Measurements from ENCODE around the gene MTF1.

Gene MTF1

DNA sequence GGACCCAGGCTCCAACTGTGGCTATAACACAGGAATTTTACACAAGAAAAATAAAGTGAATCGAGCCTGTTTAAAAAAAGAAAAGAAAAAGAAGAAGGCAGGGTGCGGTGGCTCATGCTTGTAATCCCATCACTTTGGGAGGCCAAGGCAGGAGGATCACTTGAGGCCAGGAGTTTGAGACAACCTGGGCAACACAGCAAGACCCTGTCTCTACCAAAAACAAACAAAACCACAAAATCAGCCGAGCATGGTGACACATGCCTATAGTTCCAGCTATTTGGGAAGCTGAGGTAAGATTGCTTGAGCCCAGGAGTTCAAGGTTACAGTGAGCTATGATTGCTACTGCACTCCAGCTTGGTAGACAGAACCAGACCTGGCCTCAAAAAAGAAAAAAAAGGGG is 17.7 kb downstream of the MTF1 start:
- no peak overlapping the region for H3K27ac ChIP-seq
- no peak for TF ChIP-seq ZFX (IDR thresholded peaks at IDR 0.05)
- TF ChIP-seq, protein P1, sequence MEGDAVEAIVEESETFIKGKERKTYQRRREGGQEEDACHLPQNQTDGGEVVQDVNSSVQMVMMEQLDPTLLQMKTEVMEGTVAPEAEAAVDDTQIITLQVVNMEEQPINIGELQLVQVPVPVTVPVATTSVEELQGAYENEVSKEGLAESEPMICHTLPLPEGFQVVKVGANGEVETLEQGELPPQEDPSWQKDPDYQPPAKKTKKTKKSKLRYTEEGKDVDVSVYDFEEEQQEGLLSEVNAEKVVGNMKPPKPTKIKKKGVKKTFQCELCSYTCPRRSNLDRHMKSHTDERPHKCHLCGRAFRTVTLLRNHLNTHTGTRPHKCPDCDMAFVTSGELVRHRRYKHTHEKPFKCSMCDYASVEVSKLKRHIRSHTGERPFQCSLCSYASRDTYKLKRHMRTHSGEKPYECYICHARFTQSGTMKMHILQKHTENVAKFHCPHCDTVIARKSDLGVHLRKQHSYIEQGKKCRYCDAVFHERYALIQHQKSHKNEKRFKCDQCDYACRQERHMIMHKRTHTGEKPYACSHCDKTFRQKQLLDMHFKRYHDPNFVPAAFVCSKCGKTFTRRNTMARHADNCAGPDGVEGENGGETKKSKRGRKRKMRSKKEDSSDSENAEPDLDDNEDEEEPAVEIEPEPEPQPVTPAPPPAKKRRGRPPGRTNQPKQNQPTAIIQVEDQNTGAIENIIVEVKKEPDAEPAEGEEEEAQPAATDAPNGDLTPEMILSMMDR (conservative IDR thresholded peaks at IDR 0.05) = no peak

DNA sequence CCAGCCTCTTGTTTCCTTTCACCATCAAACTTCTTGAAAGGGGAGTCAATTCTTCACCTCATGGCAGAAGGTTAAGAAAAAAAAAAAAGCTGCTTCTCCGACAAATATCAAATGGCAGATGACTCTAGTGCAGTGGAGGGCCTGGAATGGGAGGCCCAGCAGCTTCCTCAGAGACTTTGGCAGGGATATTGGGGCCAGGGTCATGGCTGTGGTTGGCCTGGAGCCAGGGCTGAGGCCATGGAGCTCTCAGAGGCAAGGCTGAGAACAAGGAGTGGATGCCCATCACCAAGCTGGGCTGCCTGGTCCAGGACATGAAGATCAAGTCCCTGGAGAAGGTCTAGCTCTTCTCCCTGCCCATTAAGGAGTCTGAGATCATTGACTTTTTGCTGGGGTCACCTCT is 18.7 kb downstream of the MTF1 start:
- H3K27ac ChIP-seq = no peak overlapping the region
- TF ChIP-seq ZFX (IDR thresholded peaks at IDR 0.05) = no peak
- TF ChIP-seq, protein P1 (conservative IDR thresholded peaks at IDR 0.05) = no peak

DNA sequence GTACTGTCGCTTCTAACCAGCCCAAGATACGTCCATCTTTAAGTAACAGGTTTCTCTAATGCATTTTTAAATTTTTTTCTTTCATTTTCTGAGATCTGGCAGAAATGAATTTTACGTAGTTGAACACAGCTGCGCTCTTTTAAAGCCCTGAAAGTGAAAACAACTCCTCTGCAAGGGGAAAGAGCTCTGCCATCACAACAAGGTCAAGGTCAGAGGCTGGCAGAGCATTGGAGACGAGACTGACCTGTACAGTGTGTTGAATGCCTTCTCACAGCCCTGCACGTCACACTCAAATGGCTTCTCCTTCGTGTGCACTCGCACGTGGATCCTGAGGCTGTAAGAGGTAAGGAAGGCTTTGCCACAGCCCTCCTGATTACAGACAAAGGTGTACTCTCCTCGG is 19.7 kb downstream of the MTF1 start:
- no peak overlapping the region for H3K27ac ChIP-seq
- no peak for TF ChIP-seq ZFX (IDR thresholded peaks at IDR 0.05)
- TF ChIP-seq, protein P1 (conservative IDR thresholded peaks at IDR 0.05) = no peak

DNA sequence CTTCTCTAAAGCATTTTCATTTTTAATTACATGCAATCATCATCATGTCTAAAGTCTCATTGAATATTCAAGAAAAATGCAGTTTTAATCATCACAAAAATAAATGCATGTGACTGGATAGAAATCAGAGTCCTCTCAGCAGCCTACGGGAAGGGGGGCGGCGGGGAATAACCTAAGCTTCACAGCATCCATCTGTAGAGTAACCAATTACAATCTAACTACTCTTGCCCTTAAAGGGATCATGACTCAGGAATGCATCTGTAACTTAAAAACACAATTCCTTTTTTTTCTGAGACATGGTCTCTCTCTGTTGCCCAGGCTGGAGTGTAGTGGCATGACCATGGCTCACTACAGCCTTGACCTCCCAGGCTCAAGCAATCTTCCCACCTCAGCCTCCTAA is 22.6 kb downstream of the MTF1 start:
- TF ChIP-seq, protein P1 (conservative IDR thresholded peaks at IDR 0.05) = no peak
- TF ChIP-seq ZFX (IDR thresholded peaks at IDR 0.05) = no peak
- H3K27ac ChIP-seq = no peak overlapping the region

DNA sequence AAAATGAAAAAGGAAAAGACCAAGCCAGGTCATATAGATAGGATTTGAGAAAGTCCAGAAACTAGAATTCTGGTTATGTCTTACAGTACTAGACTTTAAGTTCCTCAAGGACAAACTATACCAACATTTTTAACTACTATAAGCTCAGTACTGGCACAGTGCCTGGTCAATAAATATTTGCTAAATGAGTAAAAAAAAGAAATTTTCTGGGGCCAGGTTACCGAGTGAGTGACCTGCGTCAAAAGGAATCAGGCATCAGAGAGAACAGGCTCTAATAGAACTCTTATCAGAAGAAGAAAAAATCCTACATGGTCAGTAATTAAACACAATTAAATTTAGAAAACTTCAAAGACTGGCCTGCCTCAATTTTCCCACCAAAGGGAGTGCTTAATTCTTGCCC is 27.6 kb downstream of the MTF1 start:
- TF ChIP-seq ZFX (IDR thresholded peaks at IDR 0.05) = no peak
- TF ChIP-seq, protein P1 (conservative IDR thresholded peaks at IDR 0.05) = no peak
- H3K27ac ChIP-seq = no peak overlapping the region

DNA sequence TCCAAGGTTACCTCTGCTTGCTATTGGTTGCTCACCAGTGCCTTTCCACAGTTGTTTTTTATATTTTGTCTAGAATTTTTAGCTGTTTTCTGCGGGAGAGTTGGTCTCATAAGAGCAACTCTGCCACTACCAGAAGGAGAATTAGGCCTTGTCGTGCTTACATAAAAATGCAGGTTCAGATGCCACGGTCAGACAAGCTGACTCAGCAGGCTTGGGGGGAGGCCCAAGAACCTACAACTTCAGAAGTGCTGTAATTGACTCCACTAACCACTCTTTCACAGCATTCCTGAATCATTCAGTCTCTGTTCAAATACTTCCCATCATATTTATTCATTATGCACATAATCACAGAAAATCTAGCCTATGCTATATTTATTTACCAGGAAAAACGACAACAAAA is 28.3 kb downstream of the MTF1 start:
- no peak overlapping the region for H3K27ac ChIP-seq
- TF ChIP-seq, protein P1 (conservative IDR thresholded peaks at IDR 0.05) = no peak
- no peak for TF ChIP-seq ZFX (IDR thresholded peaks at IDR 0.05)

DNA sequence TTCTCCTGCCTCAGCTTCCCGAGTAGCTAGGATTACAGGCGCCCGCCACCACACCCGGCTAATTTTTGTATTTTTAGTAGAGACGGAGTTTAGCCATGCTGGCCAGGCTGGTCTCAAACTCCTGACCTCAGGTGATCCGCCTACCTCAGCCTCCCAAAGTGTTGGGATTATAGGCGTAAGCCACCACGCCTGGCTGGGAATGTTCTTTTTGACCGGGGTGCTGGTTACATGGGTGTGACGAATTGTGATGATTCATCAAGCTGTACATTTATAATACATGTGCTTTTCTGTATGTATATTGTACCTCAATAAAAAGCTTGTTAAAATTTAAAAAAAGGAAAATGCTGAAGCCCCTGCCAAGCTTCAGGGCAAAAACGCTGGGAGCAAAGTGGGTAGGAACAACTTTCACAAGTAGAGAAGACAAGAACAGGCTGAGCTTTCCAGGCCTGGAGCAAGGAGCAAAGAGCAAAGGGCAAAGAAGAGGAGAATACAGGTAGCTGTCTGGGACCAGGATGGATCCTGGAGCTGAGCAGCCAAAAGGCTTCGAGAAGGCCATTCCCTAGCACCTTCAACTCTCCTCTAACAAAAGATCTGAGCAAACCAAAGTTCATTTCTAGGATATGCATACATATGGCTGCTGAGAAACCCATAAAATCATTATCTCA is 30.9 kb downstream of the MTF1 start:
- no peak overlapping the region for H3K27ac ChIP-seq
- TF ChIP-seq, protein P1 (conservative IDR thresholded peaks at IDR 0.05) = no peak
- TF ChIP-seq ZFX (IDR thresholded peaks at IDR 0.05) = no peak

All from C4-2B (cell line).